Lower leg skin (tissue), 3 donors: ENCODE data around the gene PEAK1.

Experiments
- POLR2A ChIP-seq, 2 donors: fragments of 450-650 bp; IDR thresholded peaks; one replicate each; pipeline ENCODE4 v1.6.1; 2016 to 2017; ENCODE audit warnings: antibody characterized with exemption in 2 of 2, mild to moderate bottlenecking in 1 of 2, moderate library complexity in 1 of 2
- TF ChIP-seq, protein P1 (sequence below), 3 donors: fragments of 450-650 bp; IDR thresholded peaks; one replicate each; pipeline ENCODE4 v1.5.1; 2016; ENCODE audit warnings: antibody characterized with exemption in 3 of 3, mild to moderate bottlenecking in 3 of 3, moderate library complexity in 2 of 3

- TF ChIP-seq POLR2A (IDR thresholded peaks at IDR 0.05), result no peak
- TF ChIP-seq, protein P1, sequence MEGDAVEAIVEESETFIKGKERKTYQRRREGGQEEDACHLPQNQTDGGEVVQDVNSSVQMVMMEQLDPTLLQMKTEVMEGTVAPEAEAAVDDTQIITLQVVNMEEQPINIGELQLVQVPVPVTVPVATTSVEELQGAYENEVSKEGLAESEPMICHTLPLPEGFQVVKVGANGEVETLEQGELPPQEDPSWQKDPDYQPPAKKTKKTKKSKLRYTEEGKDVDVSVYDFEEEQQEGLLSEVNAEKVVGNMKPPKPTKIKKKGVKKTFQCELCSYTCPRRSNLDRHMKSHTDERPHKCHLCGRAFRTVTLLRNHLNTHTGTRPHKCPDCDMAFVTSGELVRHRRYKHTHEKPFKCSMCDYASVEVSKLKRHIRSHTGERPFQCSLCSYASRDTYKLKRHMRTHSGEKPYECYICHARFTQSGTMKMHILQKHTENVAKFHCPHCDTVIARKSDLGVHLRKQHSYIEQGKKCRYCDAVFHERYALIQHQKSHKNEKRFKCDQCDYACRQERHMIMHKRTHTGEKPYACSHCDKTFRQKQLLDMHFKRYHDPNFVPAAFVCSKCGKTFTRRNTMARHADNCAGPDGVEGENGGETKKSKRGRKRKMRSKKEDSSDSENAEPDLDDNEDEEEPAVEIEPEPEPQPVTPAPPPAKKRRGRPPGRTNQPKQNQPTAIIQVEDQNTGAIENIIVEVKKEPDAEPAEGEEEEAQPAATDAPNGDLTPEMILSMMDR (IDR thresholded peaks at IDR 0.05), result no peak
Measured at GRCh38 chr15:77121599-77121998, 298.3 kb downstream of the PEAK1 start.
